IPS-18c (cell line): ENCODE results near the gene SLC16A12.
A peak's percentile ranks its signal among the peaks of the same experiment; 100 is the strongest.
"Not testable (repeated sequence)": the region's sequence is repeated elsewhere in the genome, so short reads cannot be mapped to it uniquely, and the experiment has no call there.

ENCODE experiments used
- H3K4me3 ChIP-seq: 2 replicates; pipeline ENCODE4 v1.7.0; 2013; ENCODE audit warnings: low read depth, mild to moderate bottlenecking, low read length, moderate library complexity; ENCODE audit not compliant: insufficient read depth
- H3K9me3 ChIP-seq: one replicate; pipeline ENCODE4 v1.6.1; 2013; ENCODE audit warnings: mild to moderate bottlenecking, low read length, moderate library complexity; ENCODE audit not compliant: control insufficient read depth, insufficient read depth

Gene SLC16A12

DNA sequence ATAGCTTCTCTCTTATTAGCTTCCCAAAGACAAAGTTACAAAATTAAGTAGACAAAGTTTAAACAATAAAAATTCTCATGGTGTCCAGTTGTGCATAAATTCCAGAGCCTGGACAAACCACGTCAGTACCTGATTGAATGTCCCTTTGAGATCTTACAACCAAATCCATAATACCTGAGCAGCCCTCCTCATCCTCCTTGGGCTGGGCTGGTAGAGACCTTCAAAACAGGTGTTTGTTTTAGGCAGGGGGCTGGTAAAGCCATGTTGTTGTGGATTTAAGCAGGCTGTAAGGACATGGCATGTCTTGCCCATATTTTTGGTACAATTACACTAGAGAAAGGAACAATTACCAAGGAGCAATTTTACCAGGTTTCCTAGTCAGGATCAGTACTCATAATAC is 118.9 kb downstream of the SLC16A12 start:
- H3K9me3 ChIP-seq: no peaks in the 10 kb centered on the region
- H3K4me3 ChIP-seq: no peak overlapping the region

DNA sequence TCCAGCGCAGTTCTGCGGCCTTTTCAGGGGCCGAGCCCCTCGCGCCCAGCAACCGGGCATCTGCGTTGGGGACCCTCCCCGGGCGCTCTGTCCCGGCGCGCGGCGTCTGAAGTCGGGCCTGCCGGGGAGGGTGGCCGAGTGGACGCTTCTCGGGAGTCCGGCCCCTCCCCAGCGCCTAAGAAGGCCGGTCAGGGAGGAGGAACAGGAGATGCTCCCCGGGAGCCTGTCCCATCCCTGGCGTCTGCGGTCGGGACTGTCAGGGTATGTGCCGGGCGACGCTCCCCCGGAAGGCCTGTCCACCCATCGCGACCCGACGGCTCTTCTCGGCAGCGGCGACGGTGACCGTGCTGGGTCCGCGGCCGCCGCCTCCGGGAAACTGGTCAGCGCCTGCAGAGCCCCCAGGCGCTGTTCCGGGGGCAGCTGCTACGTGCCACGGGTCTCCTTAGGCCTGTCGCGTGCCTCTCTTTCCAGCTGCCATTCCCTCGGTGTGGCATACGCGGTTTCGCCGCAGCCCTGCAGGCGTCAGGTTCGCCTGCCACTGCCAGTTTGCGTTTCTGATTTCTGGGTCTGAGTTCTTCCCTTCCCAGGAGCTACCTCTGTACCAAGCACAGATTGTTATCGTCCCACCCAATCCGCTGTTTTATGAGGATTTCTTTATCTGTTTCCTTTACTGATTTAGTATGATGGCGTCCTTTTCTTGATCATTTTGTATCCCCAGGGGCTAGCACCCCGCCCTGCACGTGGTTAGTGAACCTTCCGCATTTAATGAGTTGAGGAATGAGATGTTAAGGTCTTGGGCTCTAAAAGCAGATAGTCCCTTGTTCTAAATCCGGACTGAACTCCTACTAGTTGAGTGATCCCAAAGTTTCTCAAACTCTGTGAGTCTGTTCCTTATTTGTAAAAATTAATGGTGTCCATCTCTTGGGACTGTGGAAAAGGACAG is 120.2 kb downstream of the SLC16A12 start:
- no peaks in the 10 kb centered on the region for H3K9me3 ChIP-seq
- peak overlapping the region; percentile 78 for H3K4me3 ChIP-seq

DNA sequence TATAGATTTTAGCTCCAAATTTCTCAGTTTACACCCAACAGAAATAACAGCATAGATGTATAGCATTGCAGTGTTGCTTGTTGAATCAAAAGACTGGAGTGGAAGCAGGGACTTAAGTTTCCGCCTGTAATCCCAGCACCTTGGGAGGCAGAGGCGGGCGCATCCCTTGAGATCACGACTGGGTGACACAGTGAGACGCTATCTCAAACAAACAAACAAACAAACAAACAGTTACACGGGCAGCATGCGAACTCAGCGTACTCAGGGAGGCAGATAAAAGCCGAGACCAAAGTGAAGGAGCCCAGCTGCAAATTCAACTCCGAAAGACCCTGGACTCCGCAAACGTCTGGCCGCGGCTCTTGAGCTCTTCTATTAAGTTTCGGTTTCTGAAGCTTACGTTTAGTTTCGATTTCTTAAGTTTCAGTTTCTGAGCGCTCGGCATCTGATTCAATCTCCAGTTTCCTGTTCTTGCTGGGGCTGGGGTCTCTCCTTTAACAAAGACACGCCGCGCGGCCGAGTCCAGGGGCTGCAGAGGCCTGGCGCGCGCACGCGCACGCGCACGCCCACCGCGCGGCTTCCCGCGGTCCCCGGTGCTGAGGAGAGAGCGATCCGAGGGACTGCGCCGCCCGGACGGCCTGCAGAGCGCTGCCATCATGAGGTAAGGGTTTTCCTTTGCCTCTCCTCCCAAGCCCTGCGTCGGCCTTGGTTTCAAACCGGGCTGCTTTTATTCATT is 121.1 kb downstream of the SLC16A12 start, which contains the start of gene IFIT5:
TSS of gene IFIT5 (plus strand) at position 423 of the 733 bp plus-strand sequence. CDS start at position 654, 231 bp downstream.
- peak within 1 kb of the TSS; percentile 78 for H3K4me3 ChIP-seq
- no peaks in the 10 kb centered on the region for H3K9me3 ChIP-seq

DNA sequence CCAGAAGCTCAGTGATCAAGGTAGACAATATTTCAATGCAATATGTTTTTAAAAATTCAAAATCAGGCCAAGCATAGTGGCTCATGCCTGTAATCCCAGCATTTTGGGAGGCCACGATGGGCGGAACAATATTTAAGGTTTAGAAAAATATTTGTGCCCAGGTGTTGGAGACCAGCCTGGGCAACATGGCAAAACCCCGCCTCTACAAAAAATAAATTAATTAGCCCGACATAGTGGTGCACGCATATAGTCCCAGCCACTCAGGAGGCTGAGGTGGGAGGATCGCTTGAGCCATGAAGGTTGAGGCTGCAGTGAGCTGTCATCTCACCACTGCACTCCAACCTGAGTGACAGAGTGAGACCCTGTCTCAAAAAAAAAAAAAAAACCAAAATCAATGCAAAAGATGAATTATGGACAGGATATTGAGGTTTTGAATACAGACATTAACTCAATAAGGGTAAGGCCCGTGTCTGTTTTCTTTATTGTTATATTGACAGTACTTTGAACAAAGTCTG is 121.9 kb downstream of the SLC16A12 start:
- H3K9me3 ChIP-seq: no peaks in the 10 kb centered on the region
- H3K4me3 ChIP-seq: no peak overlapping the region

DNA sequence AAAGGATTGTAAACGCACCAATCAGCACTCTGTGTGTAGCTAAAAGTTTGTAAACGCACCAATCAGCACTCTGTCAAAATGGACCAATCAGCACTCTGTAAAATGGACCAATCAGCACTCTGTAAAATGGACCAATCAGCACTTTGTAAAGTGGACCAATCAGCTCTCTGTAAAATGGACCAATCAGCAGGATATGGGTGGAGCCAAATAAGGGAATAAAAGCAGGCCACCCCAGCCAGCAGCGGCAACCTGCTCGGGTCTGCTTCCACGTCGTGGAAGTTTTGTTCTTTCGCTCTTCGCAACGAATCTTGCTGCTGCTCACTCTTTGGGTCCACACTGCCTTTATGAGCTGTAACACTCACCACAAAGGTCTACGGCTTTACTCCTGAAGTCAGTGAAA is 123.1 kb downstream of the SLC16A12 start:
- not testable (repeated sequence) for H3K4me3 ChIP-seq, H3K9me3 ChIP-seq

DNA sequence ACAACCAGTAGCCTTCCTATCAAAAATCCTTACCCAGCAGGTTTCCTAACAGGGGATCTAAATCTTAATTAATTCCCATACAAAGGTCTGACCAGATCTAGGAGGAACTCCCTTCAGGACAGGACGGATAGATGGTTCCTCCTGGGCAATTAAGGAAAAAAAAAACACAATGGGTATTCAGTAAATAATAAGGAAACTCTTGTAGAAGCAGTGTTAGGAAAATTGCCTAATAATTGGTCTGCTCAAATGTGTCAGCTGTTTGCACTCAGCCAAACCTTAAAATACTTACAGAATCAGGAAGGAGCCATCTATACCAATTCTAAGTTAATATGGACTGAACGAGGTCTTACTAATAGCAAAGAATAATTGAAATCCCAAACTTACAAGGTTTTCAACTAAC is 124.3 kb downstream of the SLC16A12 start:
- not testable (repeated sequence) for H3K4me3 ChIP-seq, H3K9me3 ChIP-seq

DNA sequence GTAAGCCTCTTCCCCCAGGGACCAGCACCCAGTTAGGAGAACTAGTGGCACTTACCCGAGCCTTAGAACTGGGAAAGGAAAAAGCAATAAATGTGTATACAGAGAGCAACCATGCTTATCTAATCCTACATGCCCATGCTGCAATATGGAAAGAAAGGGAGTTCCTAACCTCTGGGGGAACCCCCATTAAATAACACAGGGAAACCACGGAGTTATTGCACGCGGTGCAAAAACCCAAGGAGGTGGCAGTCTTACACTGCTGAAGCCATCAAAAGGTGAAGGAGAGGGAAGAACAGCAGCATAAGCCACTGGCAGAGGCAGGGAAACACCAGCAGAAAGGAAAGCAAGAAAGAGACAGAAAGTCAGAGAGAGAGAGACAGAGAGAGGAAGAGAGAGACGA is 124.8 kb downstream of the SLC16A12 start:
- H3K9me3 ChIP-seq: not testable (repeated sequence)

DNA sequence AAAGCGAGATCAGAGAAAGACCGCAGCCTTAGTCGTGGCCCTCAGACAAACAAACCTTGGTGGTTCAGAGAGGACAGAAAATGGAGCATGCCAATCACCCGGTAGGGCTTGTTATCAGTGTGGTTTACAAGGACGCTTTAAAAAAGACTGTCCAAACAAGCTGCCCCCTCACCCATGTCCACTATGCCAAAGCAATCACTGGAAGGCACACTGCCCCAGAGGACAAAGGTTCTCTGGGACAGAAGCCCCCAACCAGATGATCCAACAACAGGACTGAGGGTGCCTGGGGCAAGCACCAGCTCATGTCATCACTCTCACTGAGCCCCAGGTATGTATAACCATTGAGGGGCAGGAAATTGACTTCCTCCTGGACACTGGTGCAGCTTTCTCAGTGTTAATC is 126.1 kb downstream of the SLC16A12 start:
- H3K4me3 ChIP-seq, H3K9me3 ChIP-seq: not testable (repeated sequence)

More for the DNA sequence above, 124.8 kb downstream of the SLC16A12 start:
- H3K4me3 ChIP-seq: not testable (repeated sequence)

DNA sequence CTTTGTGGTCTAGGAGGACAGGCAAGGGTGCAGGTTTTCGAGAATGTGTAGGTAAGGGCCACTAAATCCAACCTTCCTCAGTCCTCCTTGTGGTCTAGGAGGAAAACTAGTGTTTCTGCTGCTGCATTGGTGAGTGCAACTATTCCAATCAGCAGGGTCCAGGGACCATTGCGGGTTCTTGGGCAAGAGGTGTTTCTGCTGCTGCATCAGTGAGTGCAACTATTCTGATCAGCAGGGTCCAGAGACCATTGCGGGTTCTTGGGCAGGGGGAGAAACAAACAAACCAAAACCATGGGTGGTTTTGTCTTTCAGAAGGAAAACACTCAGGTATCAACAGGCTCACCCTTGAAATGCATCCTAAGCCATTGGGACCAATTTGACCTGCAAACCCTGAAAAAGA is 127.6 kb downstream of the SLC16A12 start:
- not testable (repeated sequence) for H3K4me3 ChIP-seq, H3K9me3 ChIP-seq

DNA sequence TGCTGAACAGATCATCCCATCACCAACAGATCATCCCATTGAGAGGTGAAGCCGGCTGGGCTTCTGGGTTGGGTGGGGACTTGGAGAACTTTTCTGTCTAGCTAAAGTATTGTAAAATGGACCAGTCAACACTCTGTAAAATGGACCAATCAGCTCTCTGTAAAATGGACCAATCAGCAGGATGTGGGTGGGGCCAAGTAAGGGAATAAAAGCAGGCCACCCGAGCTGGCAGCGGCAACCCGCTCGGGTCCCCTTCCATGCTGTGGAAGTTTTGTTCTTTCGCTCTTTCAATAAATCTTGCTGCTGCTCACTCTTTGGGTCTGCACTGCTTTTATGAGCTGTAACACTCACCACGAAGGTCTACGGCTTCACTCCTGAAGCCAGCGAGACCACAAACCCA is 129.2 kb downstream of the SLC16A12 start:
- H3K9me3 ChIP-seq, H3K4me3 ChIP-seq: not testable (repeated sequence)

DNA sequence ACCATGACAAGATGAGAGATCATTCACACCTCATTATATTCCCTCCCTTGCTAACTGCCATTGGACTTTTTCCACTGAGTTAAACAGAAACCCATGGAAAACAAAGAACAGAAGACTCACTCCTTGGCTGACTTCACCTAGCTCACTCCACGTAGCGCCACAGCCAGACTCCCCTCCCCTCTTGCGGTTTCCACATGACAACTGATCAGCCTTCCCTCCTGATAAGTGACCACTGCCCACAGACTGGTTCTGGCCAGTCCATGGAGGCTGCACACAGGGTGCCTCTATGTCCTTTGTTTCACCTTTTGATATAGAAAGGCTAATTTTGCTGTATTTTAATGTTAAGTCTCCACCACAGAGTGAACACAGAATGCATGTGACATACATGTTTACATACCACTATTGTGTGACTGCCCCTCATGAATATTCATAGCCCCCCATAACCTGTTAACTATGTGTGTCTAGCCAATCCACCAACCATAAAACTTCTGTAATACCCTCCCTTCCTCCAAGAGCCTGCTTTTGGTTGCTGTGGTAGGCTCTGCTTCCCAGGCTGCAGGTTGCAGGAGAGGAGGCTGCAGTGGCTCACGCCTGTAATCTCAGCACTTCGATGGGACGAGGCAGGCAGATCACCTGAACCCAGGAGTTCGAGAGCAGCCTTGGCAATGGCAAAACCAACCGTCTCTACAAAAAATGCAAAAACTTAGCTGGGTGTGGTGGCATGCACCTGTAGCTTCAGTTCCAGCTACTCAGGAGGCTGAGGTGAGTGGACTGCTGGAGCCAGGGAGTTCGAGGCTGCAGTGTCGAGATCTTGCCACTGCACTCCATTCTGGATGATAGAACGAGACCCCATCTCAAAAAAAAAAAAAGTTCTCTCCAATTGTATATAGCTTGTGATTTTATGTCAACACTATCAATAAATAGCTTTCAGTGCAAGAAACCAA is 131.0 kb downstream of the SLC16A12 start:
- Histone ChIP-seq H3K4me3 (no peak overlapping the region), H3K9me3 (no peaks in the 10 kb centered on the region)

DNA sequence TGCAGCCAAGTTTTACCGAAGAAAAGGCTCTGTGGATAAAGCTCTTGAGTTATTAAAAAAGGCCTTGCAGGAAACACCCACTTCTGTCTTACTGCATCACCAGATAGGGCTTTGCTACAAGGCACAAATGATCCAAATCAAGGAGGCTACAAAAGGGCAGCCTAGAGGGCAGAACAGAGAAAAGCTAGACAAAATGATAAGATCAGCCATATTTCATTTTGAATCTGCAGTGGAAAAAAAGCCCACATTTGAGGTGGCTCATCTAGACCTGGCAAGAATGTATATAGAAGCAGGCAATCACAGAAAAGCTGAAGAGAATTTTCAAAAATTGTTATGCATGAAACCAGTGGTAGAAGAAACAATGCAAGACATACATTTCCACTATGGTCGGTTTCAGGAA is 132.4 kb downstream of the SLC16A12 start:
- no peak overlapping the region for H3K4me3 ChIP-seq
- H3K9me3 ChIP-seq: no peaks in the 10 kb centered on the region

DNA sequence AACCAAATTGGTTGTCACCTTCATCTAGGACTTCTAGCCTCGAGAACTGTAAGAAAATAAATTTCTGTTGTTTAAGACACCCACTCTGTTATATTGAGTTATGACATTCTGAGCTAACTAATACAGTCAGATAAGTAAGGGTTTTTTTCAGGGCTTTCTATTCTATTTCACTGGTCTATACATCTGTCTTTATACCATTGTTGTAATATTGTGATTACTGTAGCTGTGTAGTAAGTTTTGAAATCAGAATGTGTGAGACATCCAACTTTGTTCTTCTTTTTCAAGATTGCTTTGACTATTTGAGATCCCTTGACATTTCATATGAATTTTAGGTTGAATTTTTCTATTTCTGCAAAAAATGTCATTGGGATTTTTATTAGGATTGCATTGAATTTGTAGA is 135.4 kb downstream of the SLC16A12 start:
- Histone ChIP-seq H3K4me3 (no peak overlapping the region), H3K9me3 (no peaks in the 10 kb centered on the region)

DNA sequence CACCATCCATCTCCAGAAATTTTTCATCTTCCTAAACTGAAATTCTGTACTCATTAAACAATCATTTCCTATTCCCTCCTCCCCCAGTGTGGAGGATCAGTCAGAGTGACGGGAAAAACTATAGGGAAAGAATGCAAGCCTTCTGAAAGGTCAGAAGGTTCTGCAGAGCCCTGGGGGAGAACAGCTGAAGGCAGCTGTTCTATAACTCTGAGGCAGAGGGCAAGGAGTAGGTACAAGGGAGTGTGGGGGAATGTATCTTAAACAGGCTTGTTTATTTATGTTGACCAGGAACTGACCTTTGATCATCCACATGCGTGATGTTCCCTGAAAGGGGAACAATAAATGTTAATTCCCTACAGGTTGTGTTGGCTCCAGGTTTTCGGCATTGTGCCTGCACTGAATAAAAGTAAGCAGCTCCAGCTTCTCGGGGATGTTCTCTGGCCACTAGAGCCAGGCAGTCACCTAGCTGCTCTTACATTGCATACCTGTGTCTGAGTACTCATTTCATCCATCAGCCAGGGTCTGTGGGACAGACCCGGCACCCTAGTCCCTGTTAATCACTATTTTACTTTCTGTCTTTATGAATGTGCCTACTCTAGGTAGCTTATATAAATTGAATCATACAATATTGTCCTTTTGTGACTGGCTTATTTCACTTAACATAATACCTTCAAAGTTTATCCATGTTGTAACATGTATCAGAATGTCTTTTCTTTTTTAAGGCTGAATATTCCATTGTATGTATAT is 137.2 kb downstream of the SLC16A12 start:
- Histone ChIP-seq H3K9me3 (no peaks in the 10 kb centered on the region), H3K4me3 (no peak overlapping the region)

DNA sequence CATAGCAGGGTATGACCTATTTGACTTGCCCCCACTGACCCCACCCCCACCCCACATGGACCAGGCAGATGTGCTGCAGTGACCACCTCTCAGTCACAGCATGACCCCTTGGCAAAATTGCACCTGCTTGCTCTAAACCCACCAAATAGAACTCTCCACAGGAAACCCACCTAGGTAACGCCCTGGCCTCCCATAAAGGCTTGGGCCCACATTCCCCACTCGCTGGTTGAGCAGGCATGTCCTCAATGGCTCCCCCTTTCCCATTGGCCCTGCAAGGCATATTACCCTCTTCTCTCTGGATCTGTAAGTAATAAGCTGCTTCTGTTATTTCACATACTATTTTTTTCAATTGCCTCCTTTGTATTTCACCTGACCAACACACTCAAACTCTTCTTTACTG is 140.3 kb downstream of the SLC16A12 start:
- Histone ChIP-seq H3K4me3 (no peak overlapping the region), H3K9me3 (no peaks in the 10 kb centered on the region)

DNA sequence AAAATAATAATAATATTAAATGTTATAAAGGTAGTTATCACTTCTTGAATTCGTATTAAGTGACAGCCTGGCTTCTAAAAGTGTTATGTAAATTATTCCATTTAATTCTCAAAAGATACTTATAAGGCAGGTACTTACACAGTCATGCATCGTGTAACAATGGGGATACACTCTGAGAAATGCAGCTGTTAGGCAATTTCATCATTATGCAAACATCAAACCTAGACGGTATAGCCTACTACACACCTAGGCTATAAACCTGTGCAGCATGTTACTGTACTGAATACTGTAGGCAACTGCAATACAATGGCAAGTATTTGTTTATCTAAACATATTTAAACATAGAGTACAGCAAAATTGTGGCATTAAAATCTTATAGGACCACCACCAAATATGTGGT is 141.5 kb downstream of the SLC16A12 start:
- H3K4me3 ChIP-seq: no peak overlapping the region
- H3K9me3 ChIP-seq: no peaks in the 10 kb centered on the region
